GM12878 (cell line): ENCODE results near the gene MYO3B. TPM values are rescaled to one million over a fixed set of nuclear protein-coding genes. Genes with fewer than 3 reads are reported as not detected.

Experiments used
- ATAC-seq: fragments of 200-7000 bp; cut with Tn5 transposase; 3 replicates; pipeline ENCODE4 v1.9.1; 2020; ENCODE audit warnings: mild to moderate bottlenecking, moderate library complexity
- BruUV-seq: library from RNA; stranded (reverse); fragments of 400-500 nt; replicated peaks from 2 replicates; lab custom pipeline; 2021; lab: Mats Ljungman, UMichigan
- CTCF ChIA-PET: fragments of 300-600 bp; sonication (Branson Sonifier 250); formaldehyde crosslinking; extraction: SDS; loops from one replicate; lab custom pipeline; 2021; ENCODE audit warnings: inconsistent platforms; lab: Yijun Ruan, JAX
- POLR2A ChIA-PET: fragments of 350-600 bp; formaldehyde crosslinking; extraction: SDS; loops from one replicate; lab custom pipeline; 2021; ENCODE audit warnings: inconsistent platforms; lab: Charles Lee
- RAD21 ChIA-PET: fragments of 300-600 bp; sonication (Branson Sonifier 250); formaldehyde crosslinking; loops from one replicate; lab custom pipeline; 2023; ENCODE audit warnings: antibody characterized with exemption; ENCODE audit not compliant: unreplicated experiment; lab: Charles Lee
- SMC1A ChIA-PET: fragments of 300-600 bp; sonication (Branson Sonifier 250); formaldehyde crosslinking; loops from one replicate; lab custom pipeline; 2023; ENCODE audit not compliant: unreplicated experiment, uncharacterized antibody; lab: Charles Lee
- DNase-seq: peaks from one replicate; pipeline ENCODE4 v3.0.0-alpha.2; 2011; ENCODE audit warnings: low read depth, low spot score
- FAIRE-seq: peaks from 3 replicates; lab custom pipeline; 2011; peaks lifted over from hg19 to GRCh38; lab: Jason Lieb, UNC
- H2AFZ ChIP-seq: 2 replicates; pipeline ENCODE4 v1.6.0; 2011; ENCODE audit warnings: low read depth, low read length, control low read depth; ENCODE audit not compliant: control insufficient read depth
- H3K27ac ChIP-seq: 2 replicates; pipeline ENCODE4 v1.5.1; 2011; ENCODE audit warnings: control low read depth; ENCODE audit not compliant: control insufficient read depth, insufficient read depth
- H3K27me3 ChIP-seq, 2 experiments: replicated peaks in 1 of 2; 2 replicates each; pipeline versions ENCODE4 v1.6.0 to v1.6.1; 2011; ENCODE audit warnings: low read length in 1 of 2; ENCODE audit not compliant: control insufficient read depth in 2 of 2, insufficient read depth in 2 of 2
- H3K36me3 ChIP-seq, 2 experiments: 2 replicates each; pipeline ENCODE4 v1.5.1; 2011; ENCODE audit warnings: low read length in 1 of 2; ENCODE audit not compliant: control insufficient read depth in 2 of 2, insufficient read depth in 2 of 2
- H3K4me1 ChIP-seq: 2 replicates; pipeline ENCODE4 v1.6.1; 2011; ENCODE audit warnings: mild to moderate bottlenecking, low read length, moderate library complexity, mixed read lengths; ENCODE audit not compliant: control insufficient read depth, insufficient read depth
- H3K4me2 ChIP-seq: 2 replicates; pipeline ENCODE4 v1.6.0; 2011; ENCODE audit warnings: control low read depth; ENCODE audit not compliant: control insufficient read depth, insufficient read depth
- H3K4me3 ChIP-seq: fragments of 200-600 bp; sonication (generic); 2 replicates; pipeline ENCODE4 v1.5.1; 2016
- H3K79me2 ChIP-seq: 2 replicates; pipeline ENCODE4 v1.6.0; 2011; ENCODE audit warnings: low read length; ENCODE audit not compliant: control insufficient read depth, insufficient read depth
- H3K9ac ChIP-seq: 2 replicates; pipeline ENCODE4 v1.8.0; 2011; ENCODE audit warnings: low read length, control low read depth, mixed read lengths; ENCODE audit not compliant: control insufficient read depth, insufficient read depth
- H3K9me3 ChIP-seq: replicated peaks from 3 replicates; pipeline ENCODE4 v1.5.1; 2011; ENCODE audit warnings: mild to moderate bottlenecking, low read length; ENCODE audit not compliant: control insufficient read depth, insufficient read depth
- H4K20me1 ChIP-seq: 2 replicates; pipeline ENCODE4 v1.6.0; 2011; ENCODE audit not compliant: control insufficient read depth, insufficient read depth
- BHLHE40 ChIP-seq, 2 experiments: fragments of 450-650 bp in 1 of 2; IDR thresholded peaks; 2 replicates each; pipeline ENCODE4 v1.6.1; 2011 to 2017; ENCODE audit warnings: low read depth in 2 of 2, borderline replicate concordance in 1 of 2, improper control_type of control experiment in 1 of 2, low read length in 1 of 2, mild to moderate bottlenecking in 1 of 2
- CBX5 ChIP-seq: sonication (generic); IDR thresholded peaks from 2 replicates; pipeline ENCODE4 v1.6.1; 2016; ENCODE audit warnings: low read depth, moderate library complexity, mild to moderate bottlenecking, inconsistent platforms
- ESRRA ChIP-seq: IDR thresholded peaks from 2 replicates; pipeline ENCODE4 v1.6.1; 2012; ENCODE audit warnings: mild to moderate bottlenecking, low read length, improper control_type of control experiment
- GABPA ChIP-seq: IDR thresholded peaks from 2 replicates; pipeline ENCODE4 v1.6.1; 2014; ENCODE audit warnings: antibody characterized with exemption, low read depth, mild to moderate bottlenecking, inconsistent platforms
- HCFC1 ChIP-seq: fragments of 150-350 bp; IDR thresholded peaks from 2 replicates; pipeline ENCODE4 v1.6.1; 2014; ENCODE audit warnings: low read length
- KLF5 ChIP-seq: fragments of 450-650 bp; IDR thresholded peaks from 2 replicates; pipeline ENCODE4 v1.6.1; 2014; ENCODE audit warnings: mild to moderate bottlenecking; ENCODE audit not compliant: partially characterized antibody
- NFXL1 ChIP-seq: fragments of 450-650 bp; IDR thresholded peaks from 2 replicates; pipeline ENCODE4 v1.6.1; 2017; ENCODE audit warnings: antibody characterized with exemption, mild to moderate bottlenecking, borderline replicate concordance
- RBBP5 ChIP-seq: fragments of 200-600 bp; sonication (generic); conservative IDR thresholded peaks from 2 replicates; pipeline ENCODE4 v1.6.1; 2016
- WGBS: methylation state at CpG from one replicate; pipeline ENCODE4 v1.1.6; 2016; ENCODE audit warnings: low lambda C conversion rate; ENCODE audit not compliant: insufficient replicate concordance, insufficient coverage; ENCODE audit errors: missing lambda C conversion rate; 5-methylcytosine and 5-hydroxymethylcytosine counted together
- in situ Hi-C: fragments of 300-500 bp; cut with MboI; formaldehyde crosslinking; loops from 9 replicates; pipeline ENCODE4 v1.14.3; 2018; ENCODE audit warnings: mixed read lengths
- intact Hi-C: fragments of 100-400 bp; cut with micrococcal nuclease; formaldehyde crosslinking; loops from one replicate; pipeline ENCODE4 v1.14.2; 2022; ENCODE audit not compliant: unreplicated experiment
- polyA plus RNA-seq, 11 experiments: library from polyadenylated mRNA; depleted of rRNA in 4 of 11; unstranded in 6 of 11; stranded (reverse) in 5 of 11; fragments of >200 nt; fragmentation: Nextera tagmentation in 4 of 11; fragmentation: Illumina TruSeq in 1 of 11; extraction: Ambion mirVana in 4 of 11; extraction: Trizol in 1 of 11; gene quantifications; 1 replicate in 1 of 11; 2 replicates in 10 of 11; pipeline versions ENCODE4 v1.2.1 to v1.2.3, GENCODE V29; 2011 to 2016; ENCODE audit warnings: inconsistent platforms in 2 of 11, missing spikeins in 2 of 11, low read depth in 1 of 11
- total RNA-seq, 4 experiments: library from RNA; depleted of rRNA in 3 of 4; stranded (reverse); fragments of >200 nt in 3 of 4; fragmentation: Illumina TruSeq in 1 of 4; extraction: Trizol in 1 of 4; gene quantifications; 2 replicates each; pipeline versions ENCODE4 v1.2.1 to v1.2.3, GENCODE V29; 2013 to 2021
- TF ChIP-seq, protein P1 (sequence below): IDR thresholded peaks from 2 replicates; pipeline ENCODE4 v1.6.1; 2012; ENCODE audit warnings: low read depth, low read length, improper control_type of control experiment
- TF ChIP-seq, protein P2 (sequence below): fragments of 450-650 bp; IDR thresholded peaks from 2 replicates; pipeline ENCODE4 v1.6.1; 2017; ENCODE audit warnings: mild to moderate bottlenecking, moderate library complexity
- TF ChIP-seq, protein P3 (sequence below): IDR thresholded peaks from 2 replicates; pipeline ENCODE4 v1.6.1; 2012; ENCODE audit warnings: mild to moderate bottlenecking, low read depth, low read length
- TF ChIP-seq, protein P4 (sequence below): fragments of 450-650 bp; IDR thresholded peaks from 2 replicates; pipeline ENCODE4 v1.6.1; 2018; ENCODE audit warnings: borderline replicate concordance, mild to moderate bottlenecking; ENCODE audit not compliant: partially characterized antibody

Gene MYO3B
- total and polyA plus RNA-seq, 10 of the 15 experiments (the other 5 are each of a cell fraction or from before 2014, with no cell fraction given) = 1.1 to 7.1 (median 2.1) TPM

DNA sequence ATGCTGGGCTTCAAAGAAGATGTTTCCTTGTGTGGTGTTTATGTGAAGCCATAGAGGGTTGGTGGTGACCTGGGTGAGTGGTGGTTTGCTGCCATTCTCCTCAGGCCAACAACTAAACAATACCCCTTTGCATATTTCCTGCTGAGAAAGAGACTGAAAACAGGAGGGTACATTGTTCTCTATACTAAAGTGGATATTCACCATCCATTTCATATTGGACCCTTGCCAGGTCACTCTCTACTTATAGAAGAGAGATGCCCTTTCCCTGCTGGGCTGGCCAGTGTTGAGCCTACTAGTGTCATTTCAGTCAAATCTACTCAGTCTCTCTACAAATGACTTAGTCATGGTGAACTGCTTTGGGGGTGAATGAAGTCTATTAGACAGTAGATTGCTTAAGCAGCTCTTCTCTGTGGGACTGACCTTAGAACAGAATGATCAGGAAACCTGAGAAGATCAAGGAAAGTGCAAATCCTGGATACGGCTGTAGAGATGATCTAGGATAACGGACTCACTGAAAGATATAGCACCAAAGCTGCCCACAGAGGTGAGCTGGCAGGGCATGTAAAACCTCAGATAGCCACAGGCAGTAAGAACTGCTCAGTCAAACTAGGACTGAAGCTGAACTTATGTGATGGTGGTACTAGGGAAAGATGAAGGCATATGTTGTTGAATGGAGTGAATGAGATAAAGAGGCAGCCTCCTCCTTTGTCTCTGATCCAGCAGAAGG, 154.9 kb downstream of the MYO3B start:
- Histone ChIP-seq H3K4me3 (no peak overlapping the region), H3K4me1 (peaks cover 6% of the 10 kb centered on the region; the same call in 1 of the 2 replicates), H3K9ac (no peak overlapping the region), H4K20me1 (no peaks in the 10 kb centered on the region), H3K9me3 (no peaks in the 10 kb centered on the region; the same call in 2 of the 3 replicates), H3K36me3 (no peaks in the 10 kb centered on the region), H3K4me2 (no peak overlapping the region), H2AFZ (no peak overlapping the region), H3K27ac (no peak overlapping the region), H3K79me2 (no peaks in the 10 kb centered on the region), H3K27me3 (no peaks in the 10 kb centered on the region)
- 41% methylated on average over 2 of the region's 2 CpGs for WGBS
- FAIRE-seq (no peak), ATAC-seq (no peak), DNase-seq (no peak)
- no TSS peak for BruUV-seq
- SMC1A ChIA-PET = interaction anchor here (0.5 to 1.4 kb wide), 6 partner anchors 9 to 880 kb away, joined by 3 to 6 read pairs (median 3); no protein-coding TSS in a partner anchor
- in situ Hi-C loops = no loop called here
- CTCF ChIA-PET = interaction anchor here (0.6 to 2.0 kb wide), 2 partner anchors 10 to 28 kb away, joined by 3 to 7 read pairs; no protein-coding TSS in a partner anchor
- TF ChIP-seq, protein P1, sequence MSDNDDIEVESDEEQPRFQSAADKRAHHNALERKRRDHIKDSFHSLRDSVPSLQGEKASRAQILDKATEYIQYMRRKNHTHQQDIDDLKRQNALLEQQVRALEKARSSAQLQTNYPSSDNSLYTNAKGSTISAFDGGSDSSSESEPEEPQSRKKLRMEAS = no peak
- TF ChIP-seq, protein P2, sequence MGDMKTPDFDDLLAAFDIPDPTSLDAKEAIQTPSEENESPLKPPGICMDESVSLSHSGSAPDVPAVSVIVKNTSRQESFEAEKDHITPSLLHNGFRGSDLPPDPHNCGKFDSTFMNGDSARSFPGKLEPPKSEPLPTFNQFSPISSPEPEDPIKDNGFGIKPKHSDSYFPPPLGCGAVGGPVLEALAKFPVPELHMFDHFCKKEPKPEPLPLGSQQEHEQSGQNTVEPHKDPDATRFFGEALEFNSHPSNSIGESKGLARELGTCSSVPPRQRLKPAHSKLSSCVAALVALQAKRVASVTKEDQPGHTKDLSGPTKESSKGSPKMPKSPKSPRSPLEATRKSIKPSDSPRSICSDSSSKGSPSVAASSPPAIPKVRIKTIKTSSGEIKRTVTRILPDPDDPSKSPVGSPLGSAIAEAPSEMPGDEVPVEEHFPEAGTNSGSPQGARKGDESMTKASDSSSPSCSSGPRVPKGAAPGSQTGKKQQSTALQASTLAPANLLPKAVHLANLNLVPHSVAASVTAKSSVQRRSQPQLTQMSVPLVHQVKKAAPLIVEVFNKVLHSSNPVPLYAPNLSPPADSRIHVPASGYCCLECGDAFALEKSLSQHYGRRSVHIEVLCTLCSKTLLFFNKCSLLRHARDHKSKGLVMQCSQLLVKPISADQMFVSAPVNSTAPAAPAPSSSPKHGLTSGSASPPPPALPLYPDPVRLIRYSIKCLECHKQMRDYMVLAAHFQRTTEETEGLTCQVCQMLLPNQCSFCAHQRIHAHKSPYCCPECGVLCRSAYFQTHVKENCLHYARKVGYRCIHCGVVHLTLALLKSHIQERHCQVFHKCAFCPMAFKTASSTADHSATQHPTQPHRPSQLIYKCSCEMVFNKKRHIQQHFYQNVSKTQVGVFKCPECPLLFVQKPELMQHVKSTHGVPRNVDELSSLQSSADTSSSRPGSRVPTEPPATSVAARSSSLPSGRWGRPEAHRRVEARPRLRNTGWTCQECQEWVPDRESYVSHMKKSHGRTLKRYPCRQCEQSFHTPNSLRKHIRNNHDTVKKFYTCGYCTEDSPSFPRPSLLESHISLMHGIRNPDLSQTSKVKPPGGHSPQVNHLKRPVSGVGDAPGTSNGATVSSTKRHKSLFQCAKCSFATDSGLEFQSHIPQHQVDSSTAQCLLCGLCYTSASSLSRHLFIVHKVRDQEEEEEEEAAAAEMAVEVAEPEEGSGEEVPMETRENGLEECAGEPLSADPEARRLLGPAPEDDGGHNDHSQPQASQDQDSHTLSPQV = no peak
- no peak for TF ChIP-seq HCFC1
- TF ChIP-seq RBBP5 = no peak
- no peak for TF ChIP-seq NFXL1
- TF ChIP-seq KLF5 = no peak
- no peak for TF ChIP-seq GABPA
- TF ChIP-seq, protein P3, sequence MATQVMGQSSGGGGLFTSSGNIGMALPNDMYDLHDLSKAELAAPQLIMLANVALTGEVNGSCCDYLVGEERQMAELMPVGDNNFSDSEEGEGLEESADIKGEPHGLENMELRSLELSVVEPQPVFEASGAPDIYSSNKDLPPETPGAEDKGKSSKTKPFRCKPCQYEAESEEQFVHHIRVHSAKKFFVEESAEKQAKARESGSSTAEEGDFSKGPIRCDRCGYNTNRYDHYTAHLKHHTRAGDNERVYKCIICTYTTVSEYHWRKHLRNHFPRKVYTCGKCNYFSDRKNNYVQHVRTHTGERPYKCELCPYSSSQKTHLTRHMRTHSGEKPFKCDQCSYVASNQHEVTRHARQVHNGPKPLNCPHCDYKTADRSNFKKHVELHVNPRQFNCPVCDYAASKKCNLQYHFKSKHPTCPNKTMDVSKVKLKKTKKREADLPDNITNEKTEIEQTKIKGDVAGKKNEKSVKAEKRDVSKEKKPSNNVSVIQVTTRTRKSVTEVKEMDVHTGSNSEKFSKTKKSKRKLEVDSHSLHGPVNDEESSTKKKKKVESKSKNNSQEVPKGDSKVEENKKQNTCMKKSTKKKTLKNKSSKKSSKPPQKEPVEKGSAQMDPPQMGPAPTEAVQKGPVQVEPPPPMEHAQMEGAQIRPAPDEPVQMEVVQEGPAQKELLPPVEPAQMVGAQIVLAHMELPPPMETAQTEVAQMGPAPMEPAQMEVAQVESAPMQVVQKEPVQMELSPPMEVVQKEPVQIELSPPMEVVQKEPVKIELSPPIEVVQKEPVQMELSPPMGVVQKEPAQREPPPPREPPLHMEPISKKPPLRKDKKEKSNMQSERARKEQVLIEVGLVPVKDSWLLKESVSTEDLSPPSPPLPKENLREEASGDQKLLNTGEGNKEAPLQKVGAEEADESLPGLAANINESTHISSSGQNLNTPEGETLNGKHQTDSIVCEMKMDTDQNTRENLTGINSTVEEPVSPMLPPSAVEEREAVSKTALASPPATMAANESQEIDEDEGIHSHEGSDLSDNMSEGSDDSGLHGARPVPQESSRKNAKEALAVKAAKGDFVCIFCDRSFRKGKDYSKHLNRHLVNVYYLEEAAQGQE = no peak
- no peak for TF ChIP-seq CBX5
- TF ChIP-seq, protein P4, sequence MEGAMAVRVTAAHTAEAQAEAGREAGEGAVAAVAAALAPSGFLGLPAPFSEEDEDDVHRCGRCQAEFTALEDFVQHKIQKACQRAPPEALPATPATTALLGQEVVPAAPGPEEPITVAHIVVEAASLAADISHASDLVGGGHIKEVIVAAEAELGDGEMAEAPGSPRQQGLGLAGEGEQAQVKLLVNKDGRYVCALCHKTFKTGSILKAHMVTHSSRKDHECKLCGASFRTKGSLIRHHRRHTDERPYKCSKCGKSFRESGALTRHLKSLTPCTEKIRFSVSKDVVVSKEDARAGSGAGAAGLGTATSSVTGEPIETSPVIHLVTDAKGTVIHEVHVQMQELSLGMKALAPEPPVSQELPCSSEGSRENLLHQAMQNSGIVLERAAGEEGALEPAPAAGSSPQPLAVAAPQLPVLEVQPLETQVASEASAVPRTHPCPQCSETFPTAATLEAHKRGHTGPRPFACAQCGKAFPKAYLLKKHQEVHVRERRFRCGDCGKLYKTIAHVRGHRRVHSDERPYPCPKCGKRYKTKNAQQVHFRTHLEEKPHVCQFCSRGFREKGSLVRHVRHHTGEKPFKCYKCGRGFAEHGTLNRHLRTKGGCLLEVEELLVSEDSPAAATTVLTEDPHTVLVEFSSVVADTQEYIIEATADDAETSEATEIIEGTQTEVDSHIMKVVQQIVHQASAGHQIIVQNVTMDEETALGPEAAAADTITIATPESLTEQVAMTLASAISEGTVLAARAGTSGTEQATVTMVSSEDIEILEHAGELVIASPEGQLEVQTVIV = no peak
- no peak for TF ChIP-seq BHLHE40 (IDR thresholded peaks at IDR 0.05; ENCODE audit: borderline replicate concordance in 1 of 2, low read depth in 2 of 2, low read length in 1 of 2)
- no peak for TF ChIP-seq ESRRA
- POLR2A ChIA-PET = no interaction called here
- RAD21 ChIA-PET = interaction anchor here (1.1 kb wide), 1 partner anchor 38 kb away, joined by 3 read pairs; no protein-coding TSS in a partner anchor
- intact Hi-C loops = no loop called here
